Liver (tissue), 9 donors: ENCODE results near the gene KLF6. TPM values are rescaled to one million over a fixed set of nuclear protein-coding genes. Genes with fewer than 3 reads are reported as not detected.

Experiments used
- DNase-seq: peaks from one replicate; pipeline ENCODE4 v3.0.0-alpha.2; 2017; ENCODE audit warnings: low spot score
- H3K27ac ChIP-seq, 2 donors: one replicate each; pipeline ENCODE4 v1.7.0; 2013; ENCODE audit warnings: inconsistent platforms in 2 of 2, low read length in 2 of 2, control low read depth in 1 of 2, low read depth in 1 of 2, mild to moderate bottlenecking in 1 of 2
- H3K27me3 ChIP-seq, 4 donors: one replicate each; pipeline versions ENCODE4 v1.6.1 to v1.7.0; 2013; ENCODE audit warnings: low read length in 3 of 4, inconsistent platforms in 1 of 4, mild to moderate bottlenecking in 1 of 4, moderate library complexity in 1 of 4; ENCODE audit not compliant: control insufficient read depth in 4 of 4, insufficient read depth in 4 of 4
- H3K36me3 ChIP-seq, 4 donors: one replicate each; pipeline versions ENCODE4 v1.6.1 to v1.7.0; 2013; ENCODE audit warnings: low read length in 3 of 4, mild to moderate bottlenecking in 3 of 4, low read depth in 1 of 4, moderate library complexity in 1 of 4; ENCODE audit not compliant: control insufficient read depth in 4 of 4, insufficient read depth in 3 of 4
- H3K4me1 ChIP-seq, 4 donors: one replicate each; pipeline versions ENCODE4 v1.6.1 to v1.7.0; 2013; ENCODE audit warnings: low read length in 3 of 4, mild to moderate bottlenecking in 3 of 4, moderate library complexity in 1 of 4; ENCODE audit not compliant: control insufficient read depth in 4 of 4, insufficient read depth in 4 of 4
- H3K4me3 ChIP-seq, 3 donors: one replicate each; pipeline versions ENCODE4 v1.6.1 to v1.7.0; 2013; ENCODE audit warnings: low read length in 3 of 3, control low read depth in 1 of 3, low read depth in 1 of 3, mild to moderate bottlenecking in 1 of 3
- H3K9ac ChIP-seq, 2 donors: one replicate each; pipeline ENCODE4 v1.7.0; 2013; ENCODE audit warnings: low read length in 2 of 2, mild to moderate bottlenecking in 2 of 2, moderate library complexity in 2 of 2, control low read depth in 1 of 2, low read depth in 1 of 2
- H3K9me3 ChIP-seq, 4 donors: one replicate each; pipeline versions ENCODE4 v1.6.1 to v1.7.0; 2013; ENCODE audit warnings: low read length in 3 of 4; ENCODE audit not compliant: control insufficient read depth in 4 of 4
- ATF3 ChIP-seq: IDR thresholded peaks from 2 replicates; pipeline ENCODE4 v1.6.1; 2016; ENCODE audit warnings: antibody characterized with exemption
- CTCF ChIP-seq: fragments of 150-350 bp; IDR thresholded peaks from 2 replicates; pipeline ENCODE4 v1.5.1; 2017; ENCODE audit warnings: improper control_type of control experiment, low read depth, low read length; ENCODE audit not compliant: missing input control
- EGR1 ChIP-seq, 2 donors: IDR thresholded peaks; 2 replicates each; pipeline ENCODE4 v1.6.1; 2016 to 2018; ENCODE audit warnings: antibody characterized with exemption in 2 of 2, low read depth in 2 of 2
- FOXA1 ChIP-seq: IDR thresholded peaks from 2 replicates; pipeline ENCODE4 v1.6.1; 2016; ENCODE audit warnings: antibody characterized with exemption
- FOXA2 ChIP-seq: IDR thresholded peaks from 2 replicates; pipeline ENCODE4 v1.6.1; 2016; ENCODE audit warnings: antibody characterized with exemption
- GABPA ChIP-seq, 2 donors: IDR thresholded peaks in 1 of 2; conservative IDR thresholded peaks in 1 of 2; 2 replicates each; pipeline ENCODE4 v1.6.1; 2016; ENCODE audit warnings: antibody characterized with exemption in 2 of 2, mild to moderate bottlenecking in 1 of 2, moderate library complexity in 1 of 2
- HNF4A ChIP-seq, 2 donors: conservative IDR thresholded peaks; 2 replicates each; pipeline ENCODE4 v1.6.1; 2016; ENCODE audit warnings: antibody characterized with exemption in 2 of 2, mild to moderate bottlenecking in 2 of 2
- HNF4G ChIP-seq: IDR thresholded peaks from 2 replicates; pipeline ENCODE4 v1.6.1; 2016; ENCODE audit warnings: antibody characterized with exemption
- JUND ChIP-seq, 2 donors: IDR thresholded peaks; 2 replicates each; pipeline ENCODE4 v1.6.1; 2016; ENCODE audit warnings: antibody characterized with exemption in 2 of 2
- NR2F2 ChIP-seq: IDR thresholded peaks from 2 replicates; pipeline ENCODE4 v1.6.1; 2016; ENCODE audit warnings: antibody characterized with exemption
- RAD21 ChIP-seq, 2 donors: IDR thresholded peaks; 2 replicates each; pipeline ENCODE4 v1.6.1; 2016; ENCODE audit warnings: antibody characterized with exemption in 2 of 2, mild to moderate bottlenecking in 2 of 2
- RXRA ChIP-seq, 2 donors: IDR thresholded peaks; 2 replicates each; pipeline ENCODE4 v1.6.1; 2017 to 2018; ENCODE audit warnings: antibody characterized with exemption in 2 of 2, mild to moderate bottlenecking in 1 of 2
- SP1 ChIP-seq: IDR thresholded peaks from 2 replicates; pipeline ENCODE4 v1.6.1; 2018; ENCODE audit warnings: antibody characterized with exemption, mild to moderate bottlenecking
- YY1 ChIP-seq: IDR thresholded peaks from 2 replicates; pipeline ENCODE4 v1.6.1; 2016; ENCODE audit warnings: antibody characterized with exemption, mild to moderate bottlenecking
- WGBS: extraction: QIAGEN DNeasy Blood & Tissue Kit; methylation state at CpG from one replicate; pipeline ENCODE4 v1.1.7; 2013; 5-methylcytosine and 5-hydroxymethylcytosine counted together
- polyA plus RNA-seq, 2 donors: library from polyadenylated mRNA; stranded (reverse) in 1 of 2; unstranded in 1 of 2; fragments of 200-250 nt in 1 of 2; fragments of >200 nt in 1 of 2; fragmentation: Nextera tagmentation in 1 of 2; extraction: Ambion mirVana in 1 of 2; gene quantifications; one replicate each; pipeline versions ENCODE4 v1.2.1 to v1.2.3, GENCODE V29; 2013 to 2015
- total RNA-seq, 2 donors: library from RNA; depleted of rRNA; stranded (reverse); fragments of >200 nt; gene quantifications; one replicate each; pipeline ENCODE4 v1.2.3, GENCODE V29; 2014
- TF ChIP-seq, protein P1 (sequence below): IDR thresholded peaks from 2 replicates; pipeline ENCODE4 v1.6.1; 2016; ENCODE audit warnings: antibody characterized with exemption, mild to moderate bottlenecking
- TF ChIP-seq, protein P2 (sequence below): IDR thresholded peaks from 2 replicates; pipeline ENCODE4 v1.6.1; 2016; ENCODE audit warnings: antibody characterized with exemption
- TF ChIP-seq, protein P3 (sequence below): IDR thresholded peaks from 2 replicates; pipeline ENCODE4 v1.6.1; 2016; ENCODE audit warnings: antibody characterized with exemption
- donor health status: healthy.
- donor health status: healthy.
- donor health status: healthy.
- donor health status: healthy.
- donor health status: healthy.

KLF6 gene
- total and polyA plus RNA-seq, 4 donors, result 11.0 to 124 (median 22.2) TPM

DNA sequence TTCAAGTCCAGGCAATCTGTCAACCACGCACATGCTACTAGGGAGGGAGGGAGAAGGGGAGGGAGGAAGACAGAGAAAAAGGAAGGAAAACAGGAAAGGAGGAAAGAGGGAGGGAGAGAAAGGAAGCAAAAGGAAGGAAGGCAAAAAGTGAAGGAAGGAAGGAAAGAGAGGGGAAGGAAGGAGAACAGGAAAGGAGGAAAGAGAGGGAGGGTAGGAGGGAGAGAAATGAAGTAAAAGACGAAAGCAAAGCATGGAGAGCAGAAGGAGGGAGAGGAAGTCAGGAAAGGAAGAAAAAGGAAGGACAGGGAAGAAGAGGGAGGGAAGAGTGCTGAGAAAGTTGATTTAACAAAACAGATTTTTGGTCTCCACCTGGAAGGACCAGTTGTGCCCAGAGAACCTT lies 25.6 kb downstream of the KLF6 start:
- TF ChIP-seq, protein P1, sequence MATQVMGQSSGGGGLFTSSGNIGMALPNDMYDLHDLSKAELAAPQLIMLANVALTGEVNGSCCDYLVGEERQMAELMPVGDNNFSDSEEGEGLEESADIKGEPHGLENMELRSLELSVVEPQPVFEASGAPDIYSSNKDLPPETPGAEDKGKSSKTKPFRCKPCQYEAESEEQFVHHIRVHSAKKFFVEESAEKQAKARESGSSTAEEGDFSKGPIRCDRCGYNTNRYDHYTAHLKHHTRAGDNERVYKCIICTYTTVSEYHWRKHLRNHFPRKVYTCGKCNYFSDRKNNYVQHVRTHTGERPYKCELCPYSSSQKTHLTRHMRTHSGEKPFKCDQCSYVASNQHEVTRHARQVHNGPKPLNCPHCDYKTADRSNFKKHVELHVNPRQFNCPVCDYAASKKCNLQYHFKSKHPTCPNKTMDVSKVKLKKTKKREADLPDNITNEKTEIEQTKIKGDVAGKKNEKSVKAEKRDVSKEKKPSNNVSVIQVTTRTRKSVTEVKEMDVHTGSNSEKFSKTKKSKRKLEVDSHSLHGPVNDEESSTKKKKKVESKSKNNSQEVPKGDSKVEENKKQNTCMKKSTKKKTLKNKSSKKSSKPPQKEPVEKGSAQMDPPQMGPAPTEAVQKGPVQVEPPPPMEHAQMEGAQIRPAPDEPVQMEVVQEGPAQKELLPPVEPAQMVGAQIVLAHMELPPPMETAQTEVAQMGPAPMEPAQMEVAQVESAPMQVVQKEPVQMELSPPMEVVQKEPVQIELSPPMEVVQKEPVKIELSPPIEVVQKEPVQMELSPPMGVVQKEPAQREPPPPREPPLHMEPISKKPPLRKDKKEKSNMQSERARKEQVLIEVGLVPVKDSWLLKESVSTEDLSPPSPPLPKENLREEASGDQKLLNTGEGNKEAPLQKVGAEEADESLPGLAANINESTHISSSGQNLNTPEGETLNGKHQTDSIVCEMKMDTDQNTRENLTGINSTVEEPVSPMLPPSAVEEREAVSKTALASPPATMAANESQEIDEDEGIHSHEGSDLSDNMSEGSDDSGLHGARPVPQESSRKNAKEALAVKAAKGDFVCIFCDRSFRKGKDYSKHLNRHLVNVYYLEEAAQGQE, result no peak
- TF ChIP-seq GABPA (IDR thresholded peaks at IDR 0.05 in 1 of 2, conservative IDR thresholded peaks at IDR 0.05 in 1 of 2) (no peak), RXRA (IDR thresholded peaks at IDR 0.05) (no peak), CTCF (no peak), YY1 (no peak), ATF3 (no peak), FOXA1 (no peak), HNF4A (conservative IDR thresholded peaks at IDR 0.05) (no peak), HNF4G (no peak), FOXA2 (no peak), RAD21 (IDR thresholded peaks at IDR 0.05) (no peak)
- TF ChIP-seq, protein P2, sequence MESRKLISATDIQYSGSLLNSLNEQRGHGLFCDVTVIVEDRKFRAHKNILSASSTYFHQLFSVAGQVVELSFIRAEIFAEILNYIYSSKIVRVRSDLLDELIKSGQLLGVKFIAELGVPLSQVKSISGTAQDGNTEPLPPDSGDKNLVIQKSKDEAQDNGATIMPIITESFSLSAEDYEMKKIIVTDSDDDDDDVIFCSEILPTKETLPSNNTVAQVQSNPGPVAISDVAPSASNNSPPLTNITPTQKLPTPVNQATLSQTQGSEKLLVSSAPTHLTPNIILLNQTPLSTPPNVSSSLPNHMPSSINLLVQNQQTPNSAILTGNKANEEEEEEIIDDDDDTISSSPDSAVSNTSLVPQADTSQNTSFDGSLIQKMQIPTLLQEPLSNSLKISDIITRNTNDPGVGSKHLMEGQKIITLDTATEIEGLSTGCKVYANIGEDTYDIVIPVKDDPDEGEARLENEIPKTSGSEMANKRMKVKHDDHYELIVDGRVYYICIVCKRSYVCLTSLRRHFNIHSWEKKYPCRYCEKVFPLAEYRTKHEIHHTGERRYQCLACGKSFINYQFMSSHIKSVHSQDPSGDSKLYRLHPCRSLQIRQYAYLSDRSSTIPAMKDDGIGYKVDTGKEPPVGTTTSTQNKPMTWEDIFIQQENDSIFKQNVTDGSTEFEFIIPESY, result no peak
- TF ChIP-seq, protein P3, sequence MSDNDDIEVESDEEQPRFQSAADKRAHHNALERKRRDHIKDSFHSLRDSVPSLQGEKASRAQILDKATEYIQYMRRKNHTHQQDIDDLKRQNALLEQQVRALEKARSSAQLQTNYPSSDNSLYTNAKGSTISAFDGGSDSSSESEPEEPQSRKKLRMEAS, result no peak
- H3K27ac ChIP-seq, result no peak overlapping the region
- no peak overlapping the region for H3K4me3 ChIP-seq
- 90% methylated on average over 2 of the region's 2 CpGs for whole genome bisulfite sequencing
- no peaks in the 10 kb centered on the region for H3K36me3 ChIP-seq
- H3K4me1 ChIP-seq, result peaks cover 1 to 7% (median 4%) of the 10 kb centered on the region in 4 donors
- DNase-seq, result no peak
- no peak overlapping the region for H3K9ac ChIP-seq
- H3K27me3 ChIP-seq, result no peaks in the 10 kb centered on the region
- no peaks in the 10 kb centered on the region for H3K9me3 ChIP-seq

DNA sequence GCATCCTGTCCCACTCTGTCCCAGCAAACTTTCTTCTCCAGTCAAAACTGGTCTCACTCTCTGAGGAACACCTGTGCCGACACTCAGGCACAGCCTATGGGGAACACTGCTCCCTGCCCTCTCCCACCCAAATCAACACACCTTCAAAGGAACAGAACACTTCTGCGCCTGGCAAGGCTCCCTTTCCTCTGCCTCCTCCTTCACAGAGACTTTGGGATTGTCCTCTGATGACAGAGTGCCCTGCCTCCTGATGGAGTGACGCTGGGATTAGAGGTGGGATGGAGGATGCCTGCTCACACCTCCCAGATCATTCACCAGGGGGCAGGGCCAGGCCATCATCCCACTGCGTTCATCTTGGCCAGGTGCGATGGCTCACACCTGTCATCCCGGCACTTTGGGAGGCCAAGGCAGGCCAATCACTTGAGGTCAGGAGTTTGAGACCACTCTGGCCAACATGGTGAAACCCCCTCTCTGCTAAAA lies 26.5 kb downstream of the KLF6 start:
- Histone ChIP-seq H3K36me3 (no peaks in the 10 kb centered on the region), H3K27ac (no peak overlapping the region), H3K27me3 (no peaks in the 10 kb centered on the region), H3K4me1 (peaks cover 0 to 1% (median 0%) of the 10 kb centered on the region in 4 donors), H3K4me3 (no peak overlapping the region), H3K9me3 (no peaks in the 10 kb centered on the region), H3K9ac (no peak overlapping the region)
- no peak for DNase-seq
- WGBS, result 92% methylated on average over 6 of the region's 6 CpGs
- TF ChIP-seq JUND (IDR thresholded peaks at IDR 0.05), result no peak
- TF ChIP-seq SP1, result no peak
- TF ChIP-seq RAD21 (IDR thresholded peaks at IDR 0.05), result no peak
- no peak for TF ChIP-seq CTCF
- TF ChIP-seq HNF4A (conservative IDR thresholded peaks at IDR 0.05), result no peak
- TF ChIP-seq, protein P1, result no peak
- no peak for TF ChIP-seq ATF3
- no peak for TF ChIP-seq FOXA1
- no peak for TF ChIP-seq NR2F2
- no peak for TF ChIP-seq HNF4G
- TF ChIP-seq, protein P3, result no peak
- no peak for TF ChIP-seq EGR1 (IDR thresholded peaks at IDR 0.05; ENCODE audit: low read depth in 2 of 2)
